Activated naive CD8-positive, alpha-beta T cell treated with anti-CD3 and anti-CD28 coated beads for 36 hours (primary cell): ENCODE data around the gene RNF220. TPM values are rescaled to one million over a fixed set of nuclear protein-coding genes. Genes with fewer than 3 reads are reported as not detected.
"Not testable (repeated sequence)": the region's sequence is repeated elsewhere in the genome, so short reads cannot be mapped to it uniquely, and the experiment has no call there.

Source experiments
- DNase-seq: peaks from one replicate; pipeline ENCODE4 v3.0.0; 2021
- H3K27ac Mint-ChIP-seq: one replicate; pipeline ENCODE4 v1.8.0; 2022; ENCODE audit warnings: mild to moderate bottlenecking, moderate library complexity, mixed read lengths
- H3K27me3 Mint-ChIP-seq: one replicate; pipeline ENCODE4 v1.8.0; 2022; ENCODE audit warnings: mild to moderate bottlenecking, mixed read lengths
- H3K36me3 Mint-ChIP-seq: one replicate; pipeline ENCODE4 v1.8.0; 2021; ENCODE audit warnings: mild to moderate bottlenecking, mixed read lengths
- H3K4me1 Mint-ChIP-seq: one replicate; pipeline ENCODE4 v1.8.0; 2021; ENCODE audit warnings: mixed read lengths
- H3K4me3 Mint-ChIP-seq: one replicate; pipeline ENCODE4 v1.8.0; 2022; ENCODE audit warnings: mild to moderate bottlenecking, moderate library complexity, mixed read lengths
- H3K9me3 Mint-ChIP-seq: one replicate; pipeline ENCODE4 v1.8.0; 2022; ENCODE audit warnings: mixed read lengths
- total RNA-seq, 2 experiments: library from RNA; stranded (reverse); gene quantifications; one replicate each; pipeline ENCODE4 v1.2.3, GENCODE V29; 2021

Gene RNF220
- total RNA-seq, 2 experiments from 2014 or later, result 99.0 to 108 TPM

GRCh38 chr1:44553771-44554170, 148.7 kb downstream of the RNF220 start:
- Mint-ChIP-seq H3K36me3 (no peaks in the 10 kb centered on the region), H3K4me3 (no peak overlapping the region), H3K9me3 (no peaks in the 10 kb centered on the region)

GRCh38 chr1:44554706-44555105, 149.7 kb downstream of the RNF220 start:
- Mint-ChIP-seq H3K4me1 (no peaks in the 10 kb centered on the region), H3K27ac (no peak overlapping the region), H3K27me3 (no peaks in the 10 kb centered on the region), H3K9me3 (no peaks in the 10 kb centered on the region), H3K36me3 (no peaks in the 10 kb centered on the region), H3K4me3 (no peak overlapping the region)
- no peak for DNase-seq

More at GRCh38 chr1:44553771-44554170, 148.7 kb downstream of the RNF220 start:
- Mint-ChIP-seq H3K27me3 (no peaks in the 10 kb centered on the region), H3K27ac (no peak overlapping the region), H3K4me1 (no peaks in the 10 kb centered on the region)
- DNase-seq, result no peak

GRCh38 chr1:44557778-44558177, 152.7 kb downstream of the RNF220 start:
- Mint-ChIP-seq H3K27ac (no peak overlapping the region), H3K4me1 (peaks cover 4% of the 10 kb centered on the region), H3K4me3 (no peak overlapping the region), H3K27me3 (no peaks in the 10 kb centered on the region), H3K9me3 (no peaks in the 10 kb centered on the region), H3K36me3 (no peaks in the 10 kb centered on the region)
- no peak for DNase-seq

- Mint-ChIP-seq H3K27me3 (no peaks in the 10 kb centered on the region), H3K27ac (no peak overlapping the region), H3K4me3 (no peak overlapping the region), H3K36me3 (no peaks in the 10 kb centered on the region), H3K9me3 (no peaks in the 10 kb centered on the region), H3K4me1 (peaks cover 4% of the 10 kb centered on the region)
- DNase-seq, result no peak
Observed at GRCh38 chr1:44558883-44559282, 153.8 kb downstream of the RNF220 start.

GRCh38 chr1:44559330-44559729, 154.3 kb downstream of the RNF220 start:
- Mint-ChIP-seq H3K9me3 (no peaks in the 10 kb centered on the region), H3K27ac (no peak overlapping the region), H3K36me3 (no peaks in the 10 kb centered on the region), H3K4me1 (peaks cover 4% of the 10 kb centered on the region), H3K4me3 (no peak overlapping the region), H3K27me3 (no peaks in the 10 kb centered on the region)
- DNase-seq, result no peak

- Mint-ChIP-seq H3K36me3 (no peaks in the 10 kb centered on the region), H3K4me1 (peaks cover 4% of the 10 kb centered on the region), H3K4me3 (no peak overlapping the region), H3K27me3 (no peaks in the 10 kb centered on the region), H3K9me3 (no peaks in the 10 kb centered on the region), H3K27ac (no peak overlapping the region)
- DNase-seq, result no peak
Observed at GRCh38 chr1:44559913-44560312, 154.9 kb downstream of the RNF220 start.

- H3K9me3 Mint-ChIP-seq, H3K4me1 Mint-ChIP-seq, H3K27ac Mint-ChIP-seq, H3K4me3 Mint-ChIP-seq, H3K36me3 Mint-ChIP-seq, H3K27me3 Mint-ChIP-seq, DNase-seq: not testable (repeated sequence)
Observed at GRCh38 chr1:44560696-44561095, 155.6 kb downstream of the RNF220 start.

GRCh38 chr1:44565259-44565750, 160.2 kb downstream of the RNF220 start:
- H3K36me3 Mint-ChIP-seq, result no peaks in the 10 kb centered on the region
- no peak for DNase-seq
- H3K4me1 Mint-ChIP-seq, result peaks cover 4% of the 10 kb centered on the region
- H3K27ac Mint-ChIP-seq, result no peak overlapping the region
- H3K9me3 Mint-ChIP-seq, result no peaks in the 10 kb centered on the region
- H3K4me3 Mint-ChIP-seq, result no peak overlapping the region
- no peaks in the 10 kb centered on the region for H3K27me3 Mint-ChIP-seq

GRCh38 chr1:44565833-44566232, 160.8 kb downstream of the RNF220 start:
- H3K36me3 Mint-ChIP-seq, result no peaks in the 10 kb centered on the region
- no peak overlapping the region for H3K27ac Mint-ChIP-seq
- no peaks in the 10 kb centered on the region for H3K27me3 Mint-ChIP-seq
- no peak overlapping the region for H3K4me3 Mint-ChIP-seq
- peaks cover 1% of the 10 kb centered on the region for H3K4me1 Mint-ChIP-seq
- no peak for DNase-seq
- no peaks in the 10 kb centered on the region for H3K9me3 Mint-ChIP-seq

GRCh38 chr1:44566281-44567046, 161.4 kb downstream of the RNF220 start:
- H3K9me3 Mint-ChIP-seq, result no peaks in the 10 kb centered on the region
- no peaks in the 10 kb centered on the region for H3K27me3 Mint-ChIP-seq
- H3K27ac Mint-ChIP-seq, result no peak overlapping the region
- no peaks in the 10 kb centered on the region for H3K4me1 Mint-ChIP-seq
- DNase-seq, result no peak
- no peak overlapping the region for H3K4me3 Mint-ChIP-seq
- H3K36me3 Mint-ChIP-seq, result no peaks in the 10 kb centered on the region

- Mint-ChIP-seq H3K27ac (no peak overlapping the region), H3K27me3 (no peaks in the 10 kb centered on the region), H3K36me3 (no peaks in the 10 kb centered on the region), H3K4me3 (no peak overlapping the region), H3K9me3 (no peaks in the 10 kb centered on the region), H3K4me1 (no peaks in the 10 kb centered on the region)
- no peak for DNase-seq
Observed at GRCh38 chr1:44568128-44568900, 163.3 kb downstream of the RNF220 start.

- no peak for DNase-seq
- Mint-ChIP-seq H3K9me3 (no peaks in the 10 kb centered on the region), H3K27ac (no peak overlapping the region), H3K27me3 (no peaks in the 10 kb centered on the region), H3K36me3 (no peaks in the 10 kb centered on the region), H3K4me3 (no peak overlapping the region), H3K4me1 (no peaks in the 10 kb centered on the region)
Observed at GRCh38 chr1:44569491-44569890, 164.4 kb downstream of the RNF220 start.

- Mint-ChIP-seq H3K4me1 (no peaks in the 10 kb centered on the region), H3K27ac (no peak overlapping the region), H3K27me3 (peaks cover 10% of the 10 kb centered on the region), H3K4me3 (no peak overlapping the region), H3K36me3 (no peaks in the 10 kb centered on the region), H3K9me3 (no peaks in the 10 kb centered on the region)
- DNase-seq, result no peak
Observed at GRCh38 chr1:44571712-44572571, 166.9 kb downstream of the RNF220 start.

GRCh38 chr1:44572572-44572879, 167.5 kb downstream of the RNF220 start:
- Mint-ChIP-seq H3K36me3 (no peaks in the 10 kb centered on the region), H3K4me1 (no peaks in the 10 kb centered on the region), H3K27ac (no peak overlapping the region), H3K9me3 (no peaks in the 10 kb centered on the region), H3K4me3 (no peak overlapping the region), H3K27me3 (peaks cover 15% of the 10 kb centered on the region)
- DNase-seq, result no peak

- Mint-ChIP-seq H3K4me1 (no peaks in the 10 kb centered on the region), H3K9me3 (no peaks in the 10 kb centered on the region), H3K27me3 (peaks cover 15% of the 10 kb centered on the region), H3K4me3 (no peak overlapping the region), H3K36me3 (no peaks in the 10 kb centered on the region), H3K27ac (no peak overlapping the region)
- no peak for DNase-seq
Observed at GRCh38 chr1:44575396-44575795, 170.3 kb downstream of the RNF220 start.
